Stomach (tissue), 4 donors: ENCODE results near the gene MYF5.

ENCODE experiments used
- CTCF ChIP-seq, 7 experiments: fragments of 450-650 bp in 4 of 7; fragments of 200-600 bp in 3 of 7; sonication (generic) in 3 of 7; IDR thresholded peaks; one replicate each; pipeline ENCODE4 v1.5.1; 2016 to 2019; ENCODE audit warnings: antibody characterized with exemption in 7 of 7, control low read depth in 2 of 7, mild to moderate bottlenecking in 1 of 7
- POLR2A ChIP-seq, 4 donors: fragments of 450-650 bp; IDR thresholded peaks; one replicate each; pipeline ENCODE4 v1.6.1; 2016; ENCODE audit warnings: antibody characterized with exemption in 4 of 4, control low read depth in 2 of 4, mild to moderate bottlenecking in 1 of 4, moderate library complexity in 1 of 4

GRCh38 chr12:80676856-80677255, 39.9 kb upstream of the MYF5 start:
- no peak for TF ChIP-seq CTCF (IDR thresholded peaks at IDR 0.05)
- no peak for TF ChIP-seq POLR2A (IDR thresholded peaks at IDR 0.05)
